SHP77 treated with DMSO at 0.1 percent for 48 hours (cell line): ENCODE data around the gene PCNX2.

Source experiments
- DNase-seq: peaks from one replicate; lab custom pipeline; 2025; lab: John Stamatoyannopoulos, UW

Gene PCNX2

DNA sequence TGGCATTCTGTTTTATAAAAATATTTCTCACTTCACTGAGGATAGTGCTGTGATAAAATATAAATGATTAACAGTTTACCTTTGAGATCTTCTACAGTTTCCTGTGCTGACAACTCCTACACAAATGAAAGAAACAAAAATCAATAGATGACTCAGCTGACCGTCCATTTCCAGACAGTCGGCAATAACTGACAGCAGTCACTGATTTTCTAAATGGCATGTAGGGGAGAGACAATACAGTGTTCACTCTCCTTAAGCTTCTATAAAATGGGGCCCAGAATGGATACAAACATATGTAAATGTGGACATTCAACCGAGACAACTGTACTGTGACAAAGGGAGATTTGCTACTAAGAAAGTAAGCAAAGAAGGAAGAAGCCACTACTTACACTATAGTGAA, 34.3 kb downstream of the PCNX2 start:
- peak; percentile 11 for DNase-seq

DNA sequence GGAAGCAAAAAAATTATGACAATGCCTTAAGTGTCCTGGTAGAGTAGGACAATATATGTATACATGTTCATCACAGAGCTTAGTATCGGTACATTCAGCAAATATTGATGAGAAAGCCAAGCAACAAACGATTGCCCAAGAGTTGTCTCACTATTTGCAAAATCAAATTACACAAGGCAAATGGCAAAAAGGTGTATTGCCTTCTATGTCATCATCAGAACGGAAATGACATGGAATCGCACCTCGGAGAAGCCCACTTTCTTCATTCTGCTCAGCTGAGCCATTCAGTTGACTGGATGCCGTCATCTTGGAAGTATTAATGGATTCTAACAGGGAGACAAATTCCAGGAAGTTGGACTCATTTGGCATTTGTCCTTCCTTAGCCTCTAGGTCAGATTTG, 37.7 kb downstream of the PCNX2 start:
- DNase-seq, result no peak

DNA sequence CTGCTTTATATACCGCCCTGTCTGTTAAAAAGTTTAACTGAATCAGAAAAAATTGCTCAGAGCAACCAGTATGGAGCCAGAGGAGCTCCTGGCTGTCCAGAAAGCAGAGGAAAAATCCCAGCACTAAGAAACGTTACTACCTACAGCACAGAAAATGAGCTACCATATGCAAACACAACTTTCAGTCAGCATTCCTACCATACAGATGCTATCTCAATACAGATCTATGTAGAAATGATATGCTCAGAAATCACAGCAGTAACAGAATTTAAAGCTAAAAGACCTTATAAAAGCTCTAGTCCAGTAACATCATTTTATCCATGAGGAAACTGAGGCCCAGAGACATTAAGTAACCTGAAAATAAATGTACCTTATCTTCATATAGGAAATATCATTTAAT, 38.7 kb downstream of the PCNX2 start:
- no peak for DNase-seq

DNA sequence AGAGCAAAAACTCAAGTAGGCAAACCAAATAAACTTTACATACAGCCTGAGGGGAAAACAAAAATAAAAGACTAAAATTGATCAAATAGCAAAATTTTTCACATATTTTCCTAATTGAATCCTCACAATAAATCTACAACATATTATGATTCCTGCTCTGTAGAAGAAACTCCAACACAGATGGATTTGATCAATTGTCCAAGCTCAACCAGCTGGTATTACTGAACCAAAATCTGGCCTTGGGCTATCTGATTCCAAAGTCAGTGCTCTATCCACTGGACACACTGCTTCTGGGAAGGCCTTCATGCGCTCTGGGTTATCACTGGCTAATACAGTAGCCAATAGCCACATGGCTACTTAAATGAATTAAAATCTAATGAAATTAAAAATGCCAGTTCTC, 39.3 kb downstream of the PCNX2 start:
- no peak for DNase-seq

DNA sequence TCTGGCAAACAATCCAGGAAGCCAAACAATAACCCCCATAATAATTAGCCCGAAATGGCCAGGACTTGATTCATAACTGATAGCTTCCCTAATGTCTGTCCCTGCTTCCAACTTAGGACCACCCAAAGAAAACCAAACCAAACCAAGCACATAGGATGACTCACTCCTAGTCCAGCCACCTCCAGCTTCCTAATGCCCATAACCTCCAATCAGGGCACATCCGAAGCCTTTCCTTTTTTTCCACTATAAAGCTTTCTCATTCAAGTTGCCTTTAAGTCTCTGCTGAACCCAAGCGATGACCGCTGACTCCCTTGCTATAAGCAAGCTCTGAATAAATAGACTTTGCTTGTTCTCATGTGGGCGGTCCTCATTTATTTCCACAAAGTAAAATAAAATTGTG, 40.4 kb downstream of the PCNX2 start:
- no peak for DNase-seq

DNA sequence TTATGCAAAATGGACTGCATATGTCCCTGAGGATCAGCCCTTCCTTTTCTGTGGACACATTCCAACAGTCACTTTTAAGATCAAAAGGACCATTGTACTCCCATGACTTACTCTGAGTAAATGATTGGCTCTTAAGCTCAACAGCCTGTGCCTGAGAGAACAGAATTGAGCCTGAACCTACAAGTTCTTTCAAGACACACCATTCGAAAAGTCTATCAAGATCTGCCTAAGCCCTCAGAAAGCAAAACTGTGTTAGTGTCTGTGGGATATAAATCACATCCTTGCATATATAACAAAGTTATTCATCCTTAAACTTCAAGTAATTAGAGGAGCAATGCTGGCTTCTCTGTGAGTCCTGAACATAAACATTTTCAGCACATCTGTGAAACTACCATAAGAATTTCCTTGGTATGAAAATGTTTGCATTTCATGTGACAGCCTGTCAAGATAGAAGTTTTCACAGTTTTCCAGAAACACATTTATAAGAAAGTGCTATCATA, 41.6 kb downstream of the PCNX2 start:
- no peak for DNase-seq

DNA sequence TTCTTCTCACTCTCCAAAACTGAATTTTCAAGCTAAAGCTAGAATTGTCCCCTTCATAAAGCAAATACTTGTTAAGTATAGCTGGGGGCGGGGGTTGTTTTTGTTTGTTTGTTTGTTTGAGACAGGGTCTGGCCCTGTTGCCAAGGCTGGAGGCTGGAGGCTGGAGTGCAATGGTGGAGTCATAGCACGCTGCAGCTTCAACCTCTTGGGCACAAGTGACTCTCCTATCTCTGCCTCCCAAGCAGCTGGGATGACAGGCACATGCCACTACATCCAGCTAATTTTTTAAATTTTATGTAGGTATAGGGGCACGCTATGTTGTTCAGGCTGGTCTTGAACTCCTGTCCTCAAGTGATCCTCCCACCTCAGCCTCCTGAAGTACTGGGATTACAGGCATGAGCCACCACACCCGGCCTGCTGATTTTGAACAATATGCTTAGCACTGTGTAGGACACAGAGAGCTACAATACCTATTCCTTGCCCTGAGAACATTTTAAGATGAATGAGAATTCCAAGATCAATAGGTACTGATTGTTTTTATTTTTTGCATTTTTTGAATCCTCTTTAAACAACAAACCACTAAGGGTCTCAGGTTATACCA, 42.2 kb downstream of the PCNX2 start:
- DNase-seq, result no peak

DNA sequence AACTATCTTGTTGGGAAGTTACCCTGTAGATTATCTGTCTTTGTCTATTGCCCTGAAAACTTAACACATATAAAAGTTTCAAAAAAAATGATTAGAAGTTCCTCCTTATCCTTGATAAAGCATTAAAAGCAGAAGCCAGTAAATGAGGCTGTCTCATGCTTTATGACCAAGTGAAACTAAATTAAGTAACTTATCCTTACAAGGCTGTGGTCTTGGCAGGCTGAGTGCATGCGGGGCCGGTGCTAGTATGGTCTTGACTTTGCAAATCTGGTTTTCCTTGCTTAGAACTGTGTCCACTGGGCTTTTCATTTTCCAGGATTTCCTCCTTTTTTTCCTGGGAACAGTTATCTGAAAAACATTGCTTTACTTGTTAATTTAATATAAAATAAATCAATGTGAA, 43.1 kb downstream of the PCNX2 start:
- no peak for DNase-seq

DNA sequence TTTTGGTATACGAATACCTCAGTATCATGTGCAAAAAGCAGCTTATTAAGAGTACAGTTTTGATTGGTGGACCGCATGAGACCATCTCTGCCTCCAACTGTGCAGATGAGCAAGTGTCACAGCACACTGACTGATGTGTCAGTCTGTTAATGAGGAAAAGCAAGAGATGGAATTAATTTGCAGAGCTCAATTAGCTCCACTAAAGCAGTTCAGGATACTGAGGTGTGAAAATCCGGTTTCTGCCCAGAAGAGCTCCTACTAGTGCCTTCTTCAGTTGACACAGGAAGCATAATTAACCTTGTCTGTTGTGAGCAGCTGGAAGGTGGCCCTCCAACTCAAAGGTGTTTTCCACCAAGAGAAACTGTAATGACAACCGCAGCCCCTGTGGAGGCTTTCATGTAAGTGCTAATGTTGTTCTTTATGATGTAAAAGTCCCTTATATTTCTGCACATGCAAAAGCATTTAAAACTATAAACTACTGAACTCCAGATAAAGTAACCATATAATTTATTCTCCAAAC, 44.3 kb downstream of the PCNX2 start:
- no peak for DNase-seq

DNA sequence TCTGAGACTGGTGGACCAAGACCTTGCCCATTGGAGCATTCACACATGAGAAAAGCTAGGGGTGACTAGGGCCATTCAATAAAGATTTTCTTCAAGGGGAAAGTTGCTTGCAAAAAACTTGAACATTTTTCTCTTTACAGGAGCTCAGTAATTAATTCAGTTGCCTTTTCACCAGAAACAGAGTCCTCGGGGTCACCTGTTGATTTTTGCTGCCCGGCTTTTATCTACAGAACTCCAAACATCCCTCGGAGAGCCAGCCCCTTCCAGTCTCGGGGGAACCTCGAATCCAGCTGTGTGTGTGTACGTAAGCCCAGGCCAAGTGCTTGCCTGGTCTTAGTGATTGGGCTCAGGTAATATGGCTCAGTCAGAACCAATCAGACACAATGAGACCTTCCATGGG, 47.5 kb downstream of the PCNX2 start:
- DNase-seq, result no peak

DNA sequence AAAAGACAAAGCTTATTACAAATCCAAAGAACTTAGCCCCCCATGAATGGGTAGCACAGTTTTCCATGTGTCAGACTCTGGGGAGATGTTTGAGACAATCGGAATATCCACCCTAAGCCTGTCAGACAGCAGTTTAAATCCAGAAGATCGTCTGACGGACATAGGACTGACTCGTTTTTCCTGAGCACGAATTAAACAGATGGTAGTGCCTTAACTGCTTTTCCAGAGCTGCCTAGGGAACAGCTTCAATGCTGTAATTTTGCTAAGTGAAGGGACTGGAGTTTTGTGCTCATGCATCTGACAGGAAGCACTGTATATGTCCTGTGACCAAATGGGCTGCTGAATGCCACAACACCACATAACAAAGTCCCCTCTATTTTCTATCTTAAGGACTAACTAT, 48.6 kb downstream of the PCNX2 start:
- DNase-seq, result no peak

DNA sequence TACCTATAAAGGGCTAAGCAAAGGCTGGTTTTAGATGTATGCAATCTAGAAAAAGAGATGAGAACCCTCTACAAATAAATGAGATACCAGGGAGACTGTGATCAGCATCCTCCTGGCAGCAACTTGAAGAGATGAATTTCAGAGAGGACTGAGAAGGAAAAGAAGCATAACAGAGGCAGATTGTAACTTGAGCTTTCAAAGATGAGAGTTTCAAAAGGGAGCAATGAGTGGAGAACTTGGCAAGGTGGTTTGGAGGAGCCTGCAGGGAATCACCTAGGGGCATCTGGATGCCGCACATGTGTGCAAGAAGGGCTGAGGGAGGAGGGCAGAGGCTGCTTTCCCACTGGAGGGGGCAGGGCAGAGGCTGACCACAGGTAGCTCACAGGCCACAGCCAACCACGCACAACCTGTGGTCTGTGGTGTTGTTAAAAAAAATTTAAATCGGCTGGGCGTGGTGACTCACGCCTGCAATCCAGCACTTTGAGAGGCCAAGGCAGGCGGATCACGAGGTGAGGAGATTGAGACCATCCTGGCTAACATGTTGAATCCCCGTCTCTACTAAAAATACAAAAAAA, 50.2 kb downstream of the PCNX2 start:
- no peak for DNase-seq

DNA sequence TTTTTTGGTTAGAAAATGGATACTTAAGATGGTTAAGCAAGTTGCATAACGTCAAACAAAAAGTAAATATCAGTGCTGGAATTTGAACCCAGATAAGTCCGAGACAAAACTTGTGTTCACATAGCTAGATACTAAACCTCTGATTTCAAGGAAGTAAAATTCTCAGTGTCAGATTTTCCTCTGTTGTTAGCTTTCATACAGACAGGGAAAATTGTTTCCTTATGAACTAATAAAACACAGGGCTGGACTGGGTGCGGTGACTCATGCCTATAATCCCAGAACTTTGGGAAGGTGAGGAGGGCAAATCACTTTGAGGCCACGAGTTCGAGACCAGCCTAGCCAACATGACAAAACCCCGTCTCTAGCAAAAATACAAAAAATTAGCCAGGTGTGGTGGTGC, 51.3 kb downstream of the PCNX2 start:
- no peak for DNase-seq

DNA sequence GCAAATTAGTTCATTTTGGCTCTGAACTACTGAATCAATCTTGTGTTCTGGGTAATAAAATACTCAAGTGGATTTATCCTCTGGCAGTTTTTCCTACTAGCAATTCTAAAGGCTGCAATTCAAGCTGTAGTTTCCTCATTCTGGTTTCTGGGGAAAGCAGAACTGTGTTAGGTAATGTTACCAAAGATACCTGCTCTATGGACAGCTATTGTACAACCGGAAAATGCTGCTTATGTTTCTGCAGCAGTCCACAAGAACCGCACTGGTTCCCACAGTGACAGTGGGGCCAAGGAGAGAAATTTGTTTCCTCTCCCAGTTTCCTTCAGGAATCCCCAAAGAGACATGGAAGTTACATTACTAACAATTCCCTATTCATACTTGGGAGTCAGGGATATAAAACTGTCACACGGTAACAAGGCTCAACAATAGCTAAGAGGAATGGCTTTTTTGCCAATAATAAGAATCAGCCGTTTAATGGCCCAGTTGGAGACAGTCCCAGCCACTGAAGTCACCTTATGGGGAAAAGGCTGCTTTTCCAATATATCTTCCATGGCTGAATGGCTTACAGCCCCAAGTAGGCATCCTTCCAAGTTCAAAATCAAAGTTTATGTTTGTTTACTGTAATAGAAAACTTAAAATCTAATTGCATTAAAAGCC, 52.6 kb downstream of the PCNX2 start:
- no peak for DNase-seq

DNA sequence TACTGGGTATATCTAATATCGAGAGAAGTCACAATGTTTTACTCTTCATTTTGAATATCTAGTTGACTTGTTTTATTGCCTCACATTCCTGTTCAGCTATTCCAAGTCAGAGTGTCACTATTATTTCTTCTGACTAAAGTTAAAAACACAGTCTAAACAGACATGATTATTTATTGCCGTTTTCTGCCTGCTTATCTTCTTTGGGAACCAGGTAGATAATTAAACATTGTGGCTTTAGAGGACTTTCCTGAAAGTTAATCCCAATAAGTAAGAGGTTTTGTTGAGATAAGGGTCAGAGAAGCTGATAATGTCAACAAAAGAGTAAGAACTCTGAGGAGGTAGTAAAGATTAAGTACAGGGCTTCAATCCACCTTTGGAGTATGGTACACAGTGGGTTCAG, 53.8 kb downstream of the PCNX2 start:
- no peak for DNase-seq

DNA sequence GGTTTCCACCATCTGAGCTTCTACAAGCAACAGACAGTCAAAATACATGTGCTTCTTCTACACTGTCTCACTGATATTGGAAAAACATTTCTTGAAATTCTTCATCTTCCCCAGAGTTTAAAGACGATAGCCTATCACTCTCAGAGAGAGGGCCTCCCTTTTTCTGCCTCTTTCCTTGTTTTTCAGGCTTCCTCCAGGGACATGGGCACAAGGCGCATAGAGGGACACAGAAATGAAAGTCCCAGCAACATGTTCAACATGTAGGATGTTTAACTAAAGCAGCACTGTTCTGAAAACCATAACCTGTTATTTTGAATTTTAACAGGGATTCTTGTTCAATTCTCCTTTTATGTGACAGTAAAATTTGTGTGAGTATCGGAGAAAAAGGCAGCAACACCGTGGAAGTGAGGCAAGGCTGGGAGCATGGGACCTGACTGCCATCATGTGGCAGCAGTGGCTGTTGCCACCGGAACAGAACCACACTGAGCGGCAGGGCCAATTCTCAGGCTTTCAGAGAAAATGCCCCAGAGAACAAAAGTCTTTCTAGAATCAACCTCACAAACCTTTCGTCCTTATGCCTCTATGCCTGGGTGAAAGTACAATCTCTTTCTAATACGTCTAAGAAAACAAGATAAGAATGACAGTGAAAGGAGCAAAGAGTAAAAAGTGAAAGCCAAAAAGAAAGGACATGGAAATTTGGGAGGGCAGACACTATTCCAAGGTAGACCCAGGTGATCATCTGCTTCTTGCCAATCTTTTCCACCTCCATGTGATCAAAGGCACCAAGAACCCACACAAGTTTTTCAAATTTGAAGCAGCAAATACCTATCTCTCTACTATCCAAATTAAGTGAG, 54.5 kb downstream of the PCNX2 start:
- DNase-seq, result peak; percentile 50

DNA sequence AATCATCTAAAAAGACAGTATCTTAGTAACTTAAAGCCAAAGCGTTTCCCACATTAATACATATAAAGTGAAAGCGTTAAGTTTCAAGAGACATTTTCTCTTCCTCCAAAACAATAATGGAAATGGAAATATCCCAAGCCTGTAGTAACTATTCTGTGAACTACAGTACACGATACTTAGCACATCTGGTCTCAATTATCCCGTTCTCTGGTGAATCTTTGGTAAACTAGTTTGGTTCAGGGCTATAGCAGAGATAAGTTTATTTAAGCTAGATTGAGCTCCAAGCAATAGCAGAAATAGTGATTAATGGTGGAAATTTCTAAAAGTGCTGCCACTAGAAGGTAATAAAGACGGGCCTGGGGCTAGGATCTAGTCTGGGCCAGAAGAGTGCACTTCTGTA, 55.2 kb downstream of the PCNX2 start:
- DNase-seq, result no peak

DNA sequence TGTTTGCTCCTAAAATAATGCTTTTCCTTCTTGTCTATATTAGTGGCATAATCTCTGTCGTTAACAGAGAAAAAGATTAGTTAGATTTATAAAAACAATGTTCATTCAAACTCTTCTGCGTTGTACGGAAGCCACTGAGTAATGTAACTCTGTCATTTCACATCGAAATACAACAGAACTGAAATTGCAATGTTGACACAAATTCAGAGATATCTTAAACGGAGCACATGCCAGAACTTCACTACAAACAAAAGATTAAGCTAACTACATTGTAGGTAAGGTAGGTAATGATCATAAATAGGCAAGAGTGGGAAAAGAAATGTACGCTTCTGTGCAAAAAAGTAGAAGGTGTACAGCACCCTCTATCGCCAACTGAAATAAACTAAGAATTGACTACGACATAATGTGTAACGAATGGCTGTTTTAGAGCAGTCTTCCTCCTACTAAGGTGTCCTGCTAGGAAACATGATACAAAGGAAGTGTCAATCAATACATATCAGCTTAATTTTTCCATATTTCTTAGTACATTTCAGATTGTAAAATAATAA, 56.6 kb downstream of the PCNX2 start:
- DNase-seq, result no peak

DNA sequence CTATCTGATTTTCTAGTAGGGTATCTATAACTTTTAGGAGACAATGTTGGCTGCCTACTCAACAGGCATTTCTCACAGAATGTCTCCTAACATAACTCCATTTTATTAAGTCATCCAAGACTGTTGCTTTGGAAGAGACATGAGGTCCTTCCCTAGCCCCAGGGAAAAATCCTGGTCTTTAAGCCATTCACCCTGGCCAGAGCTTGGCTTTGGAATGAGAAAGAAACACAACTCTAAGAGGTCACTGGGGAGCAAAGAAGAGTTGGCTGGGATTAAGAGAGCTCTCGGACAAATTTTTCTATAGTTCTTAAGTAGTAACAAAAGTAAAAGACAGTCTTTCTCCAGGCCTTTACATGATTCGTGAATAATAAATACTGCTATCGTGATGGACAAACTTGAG, 57.9 kb downstream of the PCNX2 start:
- DNase-seq, result no peak

DNA sequence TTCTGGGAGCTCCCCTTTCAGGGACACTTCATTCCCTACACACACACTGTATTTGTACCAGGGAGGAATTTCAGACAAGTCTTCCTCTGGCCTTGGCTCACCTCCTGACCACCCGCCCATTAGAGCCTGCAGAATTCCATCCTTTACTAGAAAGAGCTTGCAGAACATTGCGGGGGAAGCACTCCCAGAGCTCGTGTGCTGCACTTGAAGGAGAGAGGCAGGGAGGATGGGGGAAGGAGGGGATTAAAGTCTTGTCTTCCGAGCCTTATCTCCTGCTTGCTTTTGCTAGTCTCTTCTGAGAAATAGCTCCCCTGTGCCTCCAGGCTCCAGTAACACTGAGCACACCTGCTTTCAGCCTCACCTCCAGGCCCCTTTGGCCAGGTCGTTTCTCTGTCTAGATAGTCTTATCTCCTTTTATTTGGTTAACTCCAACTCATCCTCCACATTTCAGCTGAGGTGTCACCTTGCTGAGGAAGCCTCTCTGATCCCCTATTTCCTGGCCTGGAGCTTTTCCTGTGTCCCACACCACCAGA, 62.0 kb downstream of the PCNX2 start:
- DNase-seq, result no peak

DNA sequence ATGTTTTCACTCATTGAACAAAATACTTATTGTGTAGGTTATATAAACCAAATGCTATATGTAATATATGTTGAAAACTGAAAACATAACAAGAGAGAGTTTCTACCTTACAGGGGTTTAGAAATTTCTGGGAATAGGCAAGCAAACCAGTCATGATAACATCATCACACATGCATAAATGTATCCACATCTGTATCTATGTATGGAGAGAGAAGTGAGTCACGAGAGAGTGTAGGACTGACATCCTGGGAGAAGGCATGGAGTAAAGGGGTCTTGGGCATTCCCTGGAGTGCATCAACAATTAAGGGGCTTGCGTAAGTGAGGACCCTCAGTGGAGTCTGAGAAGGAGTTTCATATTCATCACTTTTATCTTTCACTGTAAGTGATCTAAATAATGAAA, 65.5 kb downstream of the PCNX2 start:
- no peak for DNase-seq

DNA sequence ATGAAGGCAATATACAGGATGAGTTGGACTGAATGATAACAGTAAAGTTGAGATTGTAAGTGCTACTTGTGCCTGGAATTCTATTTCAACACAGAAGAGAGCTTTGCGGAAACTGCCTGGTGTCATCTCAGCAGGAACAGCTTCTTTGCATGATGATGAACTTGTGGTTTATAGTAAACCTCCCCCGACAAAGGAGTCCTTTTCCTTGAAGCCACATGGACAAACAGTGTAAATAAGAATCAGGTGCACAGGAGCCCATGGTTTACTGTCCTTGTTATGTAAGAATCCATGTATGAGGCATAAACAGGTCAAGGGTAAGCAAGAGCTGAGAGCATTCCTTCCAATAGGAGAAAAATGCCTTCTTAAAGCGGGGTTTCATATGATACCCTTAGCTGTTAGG, 66.2 kb downstream of the PCNX2 start:
- no peak for DNase-seq
